Esophagus squamous epithelium (tissue), 4 donors: Measurements from ENCODE around the gene PRPH2.

Experiments
- CTCF ChIP-seq, 6 experiments: fragments of 450-650 bp in 4 of 6; fragments of 200-600 bp in 2 of 6; sonication (generic) in 2 of 6; IDR thresholded peaks; one replicate each; pipeline ENCODE4 v1.5.1; 2016 to 2019; ENCODE audit warnings: antibody characterized with exemption in 6 of 6, mild to moderate bottlenecking in 4 of 6, moderate library complexity in 4 of 6
- POLR2A ChIP-seq, 4 donors: fragments of 450-650 bp; IDR thresholded peaks; one replicate each; pipeline ENCODE4 v1.6.1; 2017; ENCODE audit warnings: antibody characterized with exemption in 4 of 4, mild to moderate bottlenecking in 4 of 4, moderate library complexity in 3 of 4

GRCh38 chr6:42679358-42679757 is 43.0 kb downstream of the PRPH2 start:
- TF ChIP-seq POLR2A (IDR thresholded peaks at IDR 0.05) = no peak
- TF ChIP-seq CTCF (IDR thresholded peaks at IDR 0.05) = no peak
